ENCODE measurements around the gene FAM204A.

Gene FAM204A

GRCh38 chr10:118330295-118331076 lies 11.6 kb downstream of the FAM204A start:
- DNase-seq = no peak
- peak; percentile 60 for ATAC-seq

GRCh38 chr10:118324140-118324539 lies 18.0 kb downstream of the FAM204A start:
- DNase-seq (no peak), ATAC-seq (no peak)

- ATAC-seq = no peak
- DNase-seq = no peak
Measured at GRCh38 chr10:118321724-118322575, 20.2 kb downstream of the FAM204A start.

- no peak for ATAC-seq
- no peak for DNase-seq
Measured at GRCh38 chr10:118315629-118316028, 26.5 kb downstream of the FAM204A start.

- DNase-seq = no peak
- ATAC-seq = no peak
Measured at GRCh38 chr10:118314882-118315281, 27.2 kb downstream of the FAM204A start.

GRCh38 chr10:118311505-118311904 lies 30.6 kb downstream of the FAM204A start:
- no peak for DNase-seq
- no peak for ATAC-seq

GRCh38 chr10:118310822-118311221 lies 31.3 kb downstream of the FAM204A start:
- no peak for DNase-seq
- no peak for ATAC-seq

- no peak for DNase-seq
- ATAC-seq = no peak
Measured at GRCh38 chr10:118309911-118310310, 32.2 kb downstream of the FAM204A start.

GRCh38 chr10:118308664-118309063 lies 33.5 kb downstream of the FAM204A start:
- no peak for DNase-seq
- ATAC-seq = no peak

GRCh38 chr10:118307859-118308258 lies 34.3 kb downstream of the FAM204A start:
- ATAC-seq (no peak), DNase-seq (no peak)

GRCh38 chr10:118307220-118307619 lies 34.9 kb downstream of the FAM204A start:
- DNase-seq = no peak
- ATAC-seq = no peak

GRCh38 chr10:118305730-118306129 lies 36.4 kb downstream of the FAM204A start:
- no peak for DNase-seq
- no peak for ATAC-seq

GRCh38 chr10:118304521-118304920 lies 37.6 kb downstream of the FAM204A start:
- no peak for ATAC-seq
- DNase-seq = no peak

GRCh38 chr10:118301211-118301610 lies 40.9 kb downstream of the FAM204A start:
- DNase-seq = no peak
- no peak for ATAC-seq

GRCh38 chr10:118300320-118300719 lies 41.8 kb downstream of the FAM204A start:
- no peak for DNase-seq
- no peak for ATAC-seq

- ATAC-seq (no peak), DNase-seq (no peak)
Measured at GRCh38 chr10:118298787-118299186, 43.3 kb downstream of the FAM204A start.

GRCh38 chr10:118291122-118291521 lies 51.0 kb downstream of the FAM204A start:
- no peak for DNase-seq
- no peak for ATAC-seq

GRCh38 chr10:118290471-118290995 lies 51.6 kb downstream of the FAM204A start:
- DNase-seq (no peak), ATAC-seq (no peak)

- ATAC-seq (no peak), DNase-seq (no peak)
Measured at GRCh38 chr10:118287076-118287806, 54.9 kb downstream of the FAM204A start.

- ATAC-seq = no peak
- no peak for DNase-seq
Measured at GRCh38 chr10:118286051-118286838, 55.9 kb downstream of the FAM204A start.

GRCh38 chr10:118282670-118283069 lies 59.5 kb downstream of the FAM204A start:
- ATAC-seq (no peak), DNase-seq (no peak)

GRCh38 chr10:118278649-118279048 lies 63.5 kb downstream of the FAM204A start:
- no peak for DNase-seq
- no peak for ATAC-seq
